ENCODE data around the gene DCUN1D1.

Gene DCUN1D1

DNA sequence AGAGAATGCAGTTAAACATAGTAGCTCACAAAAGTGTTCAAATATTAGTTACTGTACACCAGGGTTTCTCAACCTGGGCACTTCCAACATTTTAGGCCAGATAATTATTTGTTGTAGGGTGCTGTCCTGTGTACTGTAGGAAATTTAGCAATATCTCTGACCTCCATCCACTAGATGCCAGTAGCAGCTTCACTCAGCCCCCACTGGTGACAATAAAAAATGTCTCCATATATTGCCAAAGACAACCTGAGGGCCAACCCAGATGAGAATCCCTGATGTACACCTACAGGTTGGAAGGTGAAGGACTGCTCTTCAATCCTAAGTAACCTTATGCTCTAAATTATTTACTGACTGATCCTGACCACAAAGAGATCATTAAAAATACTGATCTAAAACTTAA is 32.5 kb downstream of the DCUN1D1 start:
- TF ChIP-seq, protein P1, sequence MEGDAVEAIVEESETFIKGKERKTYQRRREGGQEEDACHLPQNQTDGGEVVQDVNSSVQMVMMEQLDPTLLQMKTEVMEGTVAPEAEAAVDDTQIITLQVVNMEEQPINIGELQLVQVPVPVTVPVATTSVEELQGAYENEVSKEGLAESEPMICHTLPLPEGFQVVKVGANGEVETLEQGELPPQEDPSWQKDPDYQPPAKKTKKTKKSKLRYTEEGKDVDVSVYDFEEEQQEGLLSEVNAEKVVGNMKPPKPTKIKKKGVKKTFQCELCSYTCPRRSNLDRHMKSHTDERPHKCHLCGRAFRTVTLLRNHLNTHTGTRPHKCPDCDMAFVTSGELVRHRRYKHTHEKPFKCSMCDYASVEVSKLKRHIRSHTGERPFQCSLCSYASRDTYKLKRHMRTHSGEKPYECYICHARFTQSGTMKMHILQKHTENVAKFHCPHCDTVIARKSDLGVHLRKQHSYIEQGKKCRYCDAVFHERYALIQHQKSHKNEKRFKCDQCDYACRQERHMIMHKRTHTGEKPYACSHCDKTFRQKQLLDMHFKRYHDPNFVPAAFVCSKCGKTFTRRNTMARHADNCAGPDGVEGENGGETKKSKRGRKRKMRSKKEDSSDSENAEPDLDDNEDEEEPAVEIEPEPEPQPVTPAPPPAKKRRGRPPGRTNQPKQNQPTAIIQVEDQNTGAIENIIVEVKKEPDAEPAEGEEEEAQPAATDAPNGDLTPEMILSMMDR (IDR thresholded peaks at IDR 0.05; ENCODE audit: insufficient read depth, low read length, missing control alignments) = no peak
- ChIA-PET POLR2A (no interaction called here), CTCF (interaction anchor here (1.4 kb wide), 1 partner anchor 13 kb away, joined by 3 read pairs; no protein-coding TSS in a partner anchor)
- no peak overlapping the region for H3K4me3 ChIP-seq (ENCODE audit: low read depth, low read length)
- DNase-seq (ENCODE audit: low read depth, low spot score) = no peak

DNA sequence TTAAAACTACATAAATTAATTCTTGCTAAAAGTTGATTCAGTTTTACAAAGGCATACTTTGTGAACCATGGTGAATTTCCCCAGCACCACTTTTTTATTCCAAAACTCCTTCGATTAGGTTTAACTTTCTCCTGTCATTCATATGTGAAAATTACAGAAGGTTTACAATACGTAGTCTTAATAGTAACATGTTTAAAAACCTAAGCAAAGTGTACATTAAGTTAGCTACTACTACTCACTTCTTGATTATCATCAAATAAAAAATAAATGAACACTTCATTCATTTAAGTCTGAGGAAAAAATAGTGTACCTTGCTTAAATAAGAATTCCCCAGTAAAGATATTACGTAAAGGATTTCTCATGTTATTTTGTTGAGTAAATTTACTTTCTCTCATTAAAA is 38.6 kb downstream of the DCUN1D1 start:
- ChIA-PET POLR2A (no interaction called here), CTCF (no interaction called here)
- TF ChIP-seq, protein P1 (IDR thresholded peaks at IDR 0.05; ENCODE audit: insufficient read depth, low read length, missing control alignments) = no peak
- H3K4me3 ChIP-seq (ENCODE audit: low read depth, low read length) = no peak overlapping the region
- DNase-seq (ENCODE audit: low read depth, low spot score) = no peak

DNA sequence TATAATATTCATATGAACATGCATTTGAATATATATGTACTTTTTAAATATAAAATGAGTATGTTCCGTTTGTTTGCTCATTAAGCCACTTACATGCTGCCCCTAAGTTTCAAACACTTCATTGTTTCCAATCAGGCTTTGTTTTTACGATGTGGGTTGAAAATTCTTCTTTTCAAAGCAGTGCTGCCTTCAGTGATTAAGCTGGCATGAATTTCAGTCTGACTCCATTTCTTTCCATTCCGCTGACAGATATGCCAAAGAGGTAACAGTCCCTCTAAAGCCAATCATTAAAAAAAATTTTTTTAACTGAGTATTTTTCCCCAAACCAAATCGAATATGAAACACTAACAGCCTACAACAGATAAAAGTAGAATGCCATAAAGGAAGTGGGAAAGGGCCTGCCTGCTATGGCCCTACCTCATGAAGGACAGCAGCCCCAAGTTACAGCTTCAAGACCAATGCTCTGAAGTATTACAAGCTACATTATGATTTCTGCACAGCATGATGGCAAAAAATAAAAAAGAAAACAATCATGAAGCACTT is 40.0 kb downstream of the DCUN1D1 start:
- no peak for DNase-seq (ENCODE audit: low read depth, low spot score)
- POLR2A ChIA-PET = no interaction called here
- CTCF ChIA-PET = no interaction called here
- TF ChIP-seq, protein P1 (IDR thresholded peaks at IDR 0.05; ENCODE audit: insufficient read depth, low read length, missing control alignments) = no peak
- H3K4me3 ChIP-seq (ENCODE audit: low read depth, low read length) = no peak overlapping the region

DNA sequence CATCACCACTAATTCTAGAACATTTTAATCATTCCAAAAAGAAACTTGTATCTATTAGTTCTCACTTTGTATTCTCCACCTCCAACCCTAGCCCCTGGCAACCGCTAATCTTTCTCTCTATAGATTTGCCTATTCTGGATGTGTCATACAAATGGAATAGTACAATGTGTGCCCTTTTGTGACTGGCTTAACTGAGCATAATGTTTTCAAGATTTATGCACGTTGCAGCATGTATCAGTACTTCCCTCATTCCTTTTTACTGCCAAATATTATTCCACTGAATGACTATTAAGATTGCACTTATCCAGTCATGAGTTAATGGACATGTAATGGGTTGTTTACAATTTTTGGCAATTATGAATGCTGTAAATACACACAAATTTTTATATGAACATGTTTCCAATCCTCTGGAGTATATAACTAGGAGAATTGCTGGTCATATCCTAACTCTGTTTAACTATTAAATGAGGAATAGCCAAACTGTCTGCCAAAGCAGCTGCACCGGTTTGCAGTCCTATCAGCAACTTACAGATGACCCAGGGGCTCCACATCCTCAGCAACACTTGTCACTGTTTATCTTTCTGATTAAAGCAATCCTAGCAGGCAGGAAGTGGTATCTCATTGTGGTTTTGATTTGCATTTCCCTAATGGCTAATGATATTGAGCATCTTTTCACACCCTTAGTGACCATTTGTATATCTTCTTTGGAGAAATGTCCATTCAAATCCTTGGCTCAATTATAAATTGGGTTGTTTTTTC is 42.9 kb downstream of the DCUN1D1 start:
- ChIA-PET CTCF (interaction anchor here (0.7 kb wide), 1 partner anchor 19 kb away, joined by 3 read pairs; no protein-coding TSS in a partner anchor), POLR2A (interaction anchor here (0.7 kb wide), 1 partner anchor 128 kb away, joined by 3 read pairs; no protein-coding TSS in a partner anchor)
- TF ChIP-seq, protein P1 (IDR thresholded peaks at IDR 0.05; ENCODE audit: insufficient read depth, low read length, missing control alignments) = no peak
- H3K4me3 ChIP-seq (ENCODE audit: low read depth, low read length) = no peak overlapping the region
- no peak for DNase-seq (ENCODE audit: low read depth, low spot score)

DNA sequence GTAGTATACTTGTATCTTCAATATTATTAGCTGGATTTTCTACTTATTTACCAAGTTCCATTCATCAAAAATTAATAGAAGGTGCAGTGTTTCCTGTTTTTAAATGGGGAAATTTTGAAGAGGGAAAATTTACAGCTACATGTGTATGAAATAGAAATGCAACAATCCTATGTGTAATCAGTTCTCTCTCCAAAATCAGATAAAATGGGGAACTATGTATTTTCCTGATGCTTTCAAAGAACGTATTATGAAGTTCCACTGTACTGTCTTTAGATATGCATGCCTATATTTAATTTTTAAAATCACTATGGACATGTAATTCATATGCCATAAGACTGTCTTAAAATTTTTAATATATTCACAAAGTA is 43.4 kb downstream of the DCUN1D1 start:
- CTCF ChIA-PET = interaction anchor here (1.7 kb wide), 1 partner anchor 11 kb away, joined by 5 read pairs; no protein-coding TSS in a partner anchor
- no peak for DNase-seq (ENCODE audit: low read depth, low spot score)
- H3K4me3 ChIP-seq (ENCODE audit: low read depth, low read length) = no peak overlapping the region
- TF ChIP-seq, protein P1 (IDR thresholded peaks at IDR 0.05; ENCODE audit: insufficient read depth, low read length, missing control alignments) = no peak
- POLR2A ChIA-PET = interaction anchor here (0.7 kb wide), 1 partner anchor 128 kb away, joined by 3 read pairs; no protein-coding TSS in a partner anchor

DNA sequence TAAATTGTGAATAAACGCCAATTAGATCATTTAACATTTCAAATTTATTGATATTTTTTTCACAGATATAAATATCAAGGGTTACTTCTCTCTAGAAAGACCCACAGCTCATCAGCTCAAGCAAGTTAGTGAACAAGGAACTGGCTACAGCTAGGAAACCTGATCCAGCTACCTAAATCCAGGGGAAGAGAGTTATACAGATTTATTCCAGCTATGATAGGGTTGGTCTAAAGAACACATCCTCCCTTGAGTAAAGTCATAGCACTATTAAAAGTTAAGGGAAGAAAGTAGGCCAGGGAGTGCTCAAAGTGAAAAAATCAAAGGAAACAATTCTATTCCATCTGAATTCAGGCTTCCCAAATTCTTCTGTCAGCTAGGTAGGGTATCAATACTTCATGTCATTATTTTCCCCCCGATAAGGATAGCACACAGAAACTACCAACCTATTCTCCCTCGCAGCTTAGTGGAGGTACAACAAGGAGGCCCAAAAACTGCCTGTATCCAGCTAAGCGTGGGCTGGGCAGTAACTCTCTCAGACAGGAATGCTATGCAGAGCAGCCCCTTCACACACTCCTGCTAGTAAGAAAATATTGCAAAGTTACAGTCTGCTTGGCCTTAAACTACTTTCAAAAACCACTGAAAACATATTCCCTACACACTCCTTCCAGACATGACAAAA is 44.0 kb downstream of the DCUN1D1 start:
- TF ChIP-seq, protein P1 (IDR thresholded peaks at IDR 0.05; ENCODE audit: insufficient read depth, low read length, missing control alignments) = no peak
- CTCF ChIA-PET = interaction anchor here (1.7 kb wide), 1 partner anchor 11 kb away, joined by 5 read pairs; no protein-coding TSS in a partner anchor
- POLR2A ChIA-PET = interaction anchor here (0.6 to 0.7 kb wide), 2 partner anchors 127 to 1982 kb away, joined by 3 read pairs; no protein-coding TSS in a partner anchor
- no peak overlapping the region for H3K4me3 ChIP-seq (ENCODE audit: low read depth, low read length)
- no peak for DNase-seq (ENCODE audit: low read depth, low spot score)
